Measurements from ENCODE around the gene GATA5.

The GATA5 gene

DNA sequence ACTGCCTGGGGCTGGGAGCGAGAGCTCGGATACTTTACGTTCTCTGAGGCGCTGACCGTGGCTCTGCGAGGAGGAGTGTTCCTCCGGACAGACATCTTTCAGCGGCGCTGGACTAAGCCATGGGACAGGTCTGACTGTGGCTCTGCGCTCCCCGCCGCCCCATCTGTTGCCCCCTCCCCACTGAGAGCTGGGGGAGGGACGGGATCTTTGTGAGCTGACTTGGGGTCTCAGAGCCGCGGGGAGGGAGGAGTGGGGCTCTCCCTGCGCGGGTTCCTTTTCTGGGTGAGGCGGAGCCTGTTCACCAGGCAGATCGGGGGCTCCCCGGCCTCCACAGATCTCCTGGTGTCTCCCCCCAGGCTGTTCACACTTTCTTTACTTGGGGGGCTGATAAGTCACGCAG, 11.3 kb upstream of the GATA5 start:
- no peak for DNase-seq (ENCODE audit: low read depth)

DNA sequence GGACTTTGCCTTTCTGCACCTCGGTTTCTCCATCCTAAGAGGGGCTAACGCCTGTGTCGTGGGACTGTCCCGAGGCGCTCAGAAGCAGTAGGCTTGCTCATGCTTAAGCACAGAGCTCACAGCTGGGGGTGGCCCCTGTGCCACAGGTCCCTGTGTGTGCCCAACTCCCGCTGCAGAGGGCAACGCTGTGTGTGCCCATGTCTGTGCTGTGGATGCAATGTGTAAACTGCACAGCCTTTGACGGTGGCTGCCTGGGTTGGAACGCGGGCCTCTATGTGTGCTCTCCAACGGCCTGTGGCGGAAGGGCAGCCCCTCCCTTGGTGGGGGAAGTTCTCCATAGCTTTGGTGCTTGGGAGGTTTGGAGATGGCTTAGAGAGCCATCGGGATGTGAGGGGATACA, 10.7 kb upstream of the GATA5 start:
- DNase-seq (ENCODE audit: low read depth) = no peak

DNA sequence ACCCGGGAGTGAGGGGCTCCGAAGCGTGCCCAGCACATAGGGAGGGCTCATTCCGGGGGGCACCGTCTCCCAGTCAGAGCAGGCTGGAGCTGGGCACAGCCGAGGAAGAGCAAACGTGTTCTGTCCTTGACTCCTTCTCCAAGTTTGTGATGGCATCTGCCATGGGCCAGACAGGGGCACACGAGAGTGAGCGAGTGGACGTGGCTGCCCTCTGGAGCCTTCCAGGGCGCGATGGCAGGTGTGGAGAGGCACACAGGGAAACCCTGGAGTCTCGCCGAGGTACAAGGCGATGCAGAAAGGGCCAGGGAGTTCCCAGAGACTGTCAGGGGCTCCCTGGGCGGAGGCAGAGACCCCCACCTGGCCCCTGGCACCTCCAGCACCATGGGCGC, 9.9 kb upstream of the GATA5 start:
- no peak for DNase-seq (ENCODE audit: low read depth)

GRCh38 chr20:62485062-62485700, 9.4 kb upstream of the GATA5 start:
- no peak for DNase-seq (ENCODE audit: low read depth)

GRCh38 chr20:62484478-62484877, 8.7 kb upstream of the GATA5 start:
- DNase-seq (ENCODE audit: low read depth) = no peak

DNA sequence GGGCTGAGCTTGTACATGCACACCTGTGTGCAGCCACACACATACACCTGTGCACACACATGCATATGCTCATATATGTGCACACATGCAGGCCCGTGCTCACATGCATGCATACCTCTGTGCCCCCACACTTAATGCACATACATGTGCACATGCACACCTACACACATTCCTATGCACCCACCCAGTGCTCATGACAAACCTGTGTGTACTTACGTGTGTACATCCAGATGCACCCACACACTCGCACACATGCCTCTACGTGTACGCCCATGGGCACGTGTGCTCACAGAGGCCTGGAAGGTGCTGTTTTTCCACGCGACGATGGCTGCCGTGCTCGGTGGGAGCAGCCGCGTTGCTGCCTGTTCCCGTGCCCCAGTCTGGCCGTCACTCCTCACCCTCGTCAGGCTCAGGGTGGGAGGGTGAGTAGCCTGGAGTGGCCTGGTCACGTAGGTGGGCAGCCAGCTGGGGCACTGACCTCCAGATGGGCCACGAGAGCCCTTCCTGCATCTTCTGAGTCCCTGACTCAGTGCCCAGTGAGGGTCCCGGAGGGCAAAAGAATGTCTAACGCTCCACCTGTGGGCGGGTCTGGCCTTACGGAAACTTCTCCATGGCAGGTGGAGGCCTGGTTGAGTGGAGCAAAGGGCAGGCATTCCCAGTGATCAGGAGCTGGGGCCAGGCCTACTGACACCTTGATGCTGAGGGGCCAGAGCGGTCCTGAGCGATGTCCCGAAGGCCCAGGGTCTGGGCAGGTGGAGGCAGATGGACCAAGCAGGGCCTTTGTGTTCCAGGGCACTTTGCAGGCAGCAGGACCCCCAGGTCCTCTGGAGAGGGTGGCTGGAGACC, 8.0 kb upstream of the GATA5 start:
- no peak for DNase-seq (ENCODE audit: low read depth)

GRCh38 chr20:62482974-62483373, 7.2 kb upstream of the GATA5 start:
- DNase-seq (ENCODE audit: low read depth) = no peak

DNA sequence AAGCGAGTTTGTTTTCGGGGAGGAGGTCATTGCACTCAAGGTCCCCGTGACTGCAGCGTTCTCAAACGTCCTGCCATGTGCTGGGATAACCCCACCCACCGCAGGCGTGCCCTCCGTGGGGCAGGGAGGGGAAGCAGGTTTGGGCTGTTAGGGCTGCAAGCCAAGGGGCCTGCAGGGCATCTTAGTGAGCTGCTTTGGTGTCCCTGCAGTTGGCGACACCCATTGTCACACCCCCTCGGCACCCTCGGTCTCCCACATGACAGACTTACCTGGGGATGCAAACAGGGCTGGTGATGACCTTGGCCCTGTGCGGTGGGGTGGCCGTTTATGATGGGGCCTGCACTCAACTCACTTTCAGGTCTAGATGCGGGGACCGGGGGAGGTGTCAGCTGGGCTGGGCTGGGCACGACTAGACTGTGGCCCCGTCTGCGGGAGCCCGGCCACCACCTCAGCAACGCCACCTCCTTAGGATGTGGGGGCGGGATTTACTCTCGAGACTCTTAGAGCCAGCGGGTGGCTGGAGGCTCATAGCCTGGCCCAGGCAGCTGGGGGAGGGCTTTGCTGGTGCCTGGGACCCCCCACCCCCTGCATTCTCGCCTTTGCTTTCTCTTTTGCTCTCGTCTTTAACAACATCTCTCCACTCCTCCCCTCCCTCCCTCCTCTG, 6.5 kb upstream of the GATA5 start:
- no peak for DNase-seq (ENCODE audit: low read depth)

- no peak for DNase-seq (ENCODE audit: low read depth)
These were observed 5.8 kb upstream of the GATA5 start for GRCh38 chr20:62481425-62482145.

DNA sequence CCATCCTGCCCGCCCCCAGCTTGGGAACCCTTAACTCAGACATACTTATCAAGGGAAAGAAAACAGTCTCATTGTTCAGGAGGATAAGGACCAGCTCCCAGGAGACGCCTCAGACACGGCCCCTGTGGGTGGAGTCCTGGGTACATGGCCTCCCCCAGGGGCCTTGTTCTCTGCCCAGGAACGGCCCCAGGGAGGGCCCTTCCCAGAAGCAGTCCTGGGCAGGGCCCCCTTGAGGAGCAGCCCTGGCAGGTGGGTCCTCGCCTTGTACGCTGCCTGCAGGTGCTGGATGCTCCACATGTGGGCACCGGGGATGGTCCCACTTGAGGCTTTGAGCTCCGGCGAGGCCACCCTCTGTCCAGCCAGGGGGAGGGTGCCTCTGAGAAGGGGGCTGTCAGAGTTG, 4.5 kb upstream of the GATA5 start:
- no peak for DNase-seq (ENCODE audit: low read depth)

- no peak for DNase-seq (ENCODE audit: low read depth)
These were observed 3.9 kb upstream of the GATA5 start for GRCh38 chr20:62479656-62480055.

- DNase-seq (ENCODE audit: low read depth) = no peak
These were observed 3.4 kb upstream of the GATA5 start for GRCh38 chr20:62479156-62479555.

- DNase-seq (ENCODE audit: low read depth) = no peak
These were observed 2.1 kb upstream of the GATA5 start for GRCh38 chr20:62477669-62478455.

- no peak for DNase-seq (ENCODE audit: low read depth)
These were observed 452 bp upstream of the GATA5 start for GRCh38 chr20:62476056-62476838.

- no peak for DNase-seq (ENCODE audit: low read depth)
These were observed 596 bp downstream of the GATA5 start for GRCh38 chr20:62475027-62475771.

DNA sequence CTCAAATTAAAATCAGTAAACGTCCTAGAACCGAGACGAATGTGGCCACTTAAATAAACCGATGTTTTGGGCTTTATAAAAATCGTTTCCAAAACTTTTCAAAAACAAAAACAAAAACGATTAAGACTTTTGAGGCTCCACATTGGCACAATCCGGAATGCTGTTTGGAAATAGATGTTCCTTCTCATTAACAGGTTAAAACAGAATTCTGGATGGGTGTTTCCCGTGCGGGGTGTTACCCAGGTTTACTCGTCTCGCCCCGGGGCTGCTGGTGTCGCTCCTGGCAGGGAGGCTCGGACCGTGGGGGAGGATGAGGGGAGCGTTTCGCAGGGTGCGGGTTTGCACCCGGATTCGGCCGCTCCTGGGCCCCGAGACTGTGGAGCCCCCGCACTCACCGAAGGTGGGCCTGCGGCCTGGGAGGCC, 1.2 kb downstream of the GATA5 start:
- DNase-seq (ENCODE audit: low read depth) = no peak

DNA sequence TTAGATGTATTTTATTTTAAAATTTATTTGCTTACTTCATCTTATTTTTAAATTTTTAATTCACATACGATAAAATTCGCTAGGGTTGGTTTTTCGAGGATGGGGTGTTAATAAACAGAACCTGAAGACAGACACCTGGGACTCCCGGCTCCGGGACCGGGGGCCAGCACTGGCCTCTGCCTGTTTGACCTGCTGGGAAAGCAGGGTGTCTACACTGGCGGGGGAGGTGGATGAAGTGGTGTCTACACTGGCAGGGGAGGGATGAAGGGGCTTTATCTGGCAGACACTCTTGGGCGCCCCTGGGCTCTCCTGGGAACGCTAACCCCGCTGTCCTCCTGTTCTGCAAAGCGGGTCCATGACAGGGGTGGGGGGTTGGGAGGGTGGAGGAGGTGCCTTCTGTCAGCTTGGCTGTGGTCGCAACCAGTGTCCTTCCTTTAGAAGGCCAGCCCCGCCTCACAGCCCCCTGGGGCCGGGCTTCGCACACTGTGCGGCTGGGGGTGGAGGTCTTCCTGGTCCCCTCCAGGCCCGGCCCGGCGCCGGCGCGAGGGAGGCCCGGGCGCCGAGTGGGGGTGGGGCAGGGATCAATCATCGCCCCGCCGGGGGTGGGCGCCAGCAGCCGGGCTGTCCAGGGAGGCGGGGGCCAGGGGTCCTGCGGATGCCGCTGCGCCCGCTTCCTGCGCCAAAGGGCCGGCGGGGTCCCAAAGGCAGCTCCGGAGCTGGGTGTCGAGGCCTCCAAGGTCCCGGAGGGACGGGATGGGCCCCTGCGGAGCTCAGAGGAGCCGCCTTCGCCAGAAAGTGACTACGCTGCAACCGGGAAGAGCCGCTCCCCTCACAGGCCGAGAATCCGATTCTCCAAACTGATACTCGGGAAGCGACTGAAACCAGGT, 1.8 kb downstream of the GATA5 start:
- DNase-seq (ENCODE audit: low read depth) = no peak

DNA sequence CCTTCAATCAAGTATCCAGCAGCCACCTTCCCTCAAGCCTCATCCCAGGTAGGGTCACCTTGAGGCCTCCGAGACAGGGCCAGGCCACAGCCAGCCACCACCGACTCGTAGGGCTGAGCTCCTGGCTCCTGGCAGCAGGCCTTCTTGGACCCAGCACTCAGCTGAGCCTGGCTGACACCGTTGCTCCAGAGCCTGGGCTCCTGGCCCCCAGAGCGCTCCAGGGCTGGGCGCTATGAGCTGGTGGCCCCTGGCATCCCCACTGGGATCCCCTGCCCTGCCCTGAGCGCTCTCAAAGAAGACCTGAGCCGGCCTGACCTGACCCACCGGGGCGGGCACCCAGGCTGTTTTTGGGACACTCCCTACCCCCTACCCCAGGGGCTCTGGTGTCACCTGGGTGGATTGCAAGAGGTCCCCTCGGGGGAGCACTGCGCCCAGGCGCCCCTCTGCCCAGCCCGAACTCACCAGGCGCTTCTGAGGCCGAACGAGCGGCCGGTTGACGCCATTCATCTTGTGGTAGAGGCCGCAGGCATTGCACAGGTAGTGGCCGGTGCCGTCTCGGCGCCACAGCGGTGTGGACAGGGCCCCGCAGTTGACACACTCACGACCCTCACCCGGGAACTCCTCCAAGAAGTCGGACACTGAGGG, 2.7 kb downstream of the GATA5 start:
- DNase-seq (ENCODE audit: low read depth) = no peak

Measured in HS-5 (cell line).